HL-60 (cell line): ENCODE measurements around the gene SMCO4.

Experiments used
- DNase-seq, 2 experiments: peaks; one replicate each; pipeline ENCODE4 v3.0.0-alpha.2; 2010 to 2020; ENCODE audit warnings: low read depth in 1 of 2, low spot score in 1 of 2
- H3K27ac ChIP-seq: fragments of 250-450 bp; sonication (Bioruptor Pico); replicated peaks from 2 replicates; pipeline ENCODE4 v1.5.1; 2020; ENCODE audit warnings: mild to moderate bottlenecking, moderate library complexity
- H3K27me3 ChIP-seq: fragments of 250-450 bp; sonication (Bioruptor Pico); 2 replicates; pipeline ENCODE4 v1.5.1; 2021; ENCODE audit warnings: mild to moderate bottlenecking, moderate library complexity; ENCODE audit not compliant: insufficient read depth, poor library complexity, severe bottlenecking
- H3K4me3 ChIP-seq: replicated peaks from 2 replicates; pipeline ENCODE4 v1.5.1; 2011; ENCODE audit warnings: mild to moderate bottlenecking, control low read depth, low read length; ENCODE audit not compliant: insufficient read depth
- CTCF ChIP-seq: IDR thresholded peaks from one replicate; pipeline ENCODE4 v1.5.1; 2011; ENCODE audit warnings: low read length, control low read depth, inconsistent platforms; ENCODE audit not compliant: insufficient read depth
- GABPA ChIP-seq: IDR thresholded peaks from 2 replicates; pipeline ENCODE4 v1.6.1; 2012; ENCODE audit warnings: low read depth
- POLR2AphosphoS5 ChIP-seq: IDR thresholded peaks from 2 replicates; pipeline ENCODE4 v1.6.1; 2012; ENCODE audit warnings: low read depth
- REST ChIP-seq: IDR thresholded peaks from 2 replicates; pipeline ENCODE4 v1.6.1; 2012; ENCODE audit warnings: low read depth; ENCODE audit not compliant: insufficient replicate concordance
- SPI1 ChIP-seq: IDR thresholded peaks from 2 replicates; pipeline ENCODE4 v1.6.1; 2012; ENCODE audit warnings: low read depth, mild to moderate bottlenecking, borderline replicate concordance

The SMCO4 gene

GRCh38 chr11:93519179-93519578, 24.0 kb downstream of the SMCO4 start:
- DNase-seq = no peak
- H3K27ac ChIP-seq = no peak overlapping the region
- TF ChIP-seq GABPA = no peak
- no peak for TF ChIP-seq POLR2AphosphoS5
- TF ChIP-seq CTCF = no peak
- TF ChIP-seq REST = no peak
- TF ChIP-seq SPI1 = no peak

GRCh38 chr11:93518081-93518480, 25.1 kb downstream of the SMCO4 start:
- H3K27me3 ChIP-seq = no peaks in the 10 kb centered on the region
- no peak overlapping the region for H3K4me3 ChIP-seq
- no peak for DNase-seq
- TF ChIP-seq GABPA (no peak), REST (no peak), POLR2AphosphoS5 (no peak), SPI1 (no peak), CTCF (no peak)
- no peak overlapping the region for H3K27ac ChIP-seq

More at GRCh38 chr11:93519179-93519578, 24.0 kb downstream of the SMCO4 start:
- no peak overlapping the region for H3K4me3 ChIP-seq
- no peaks in the 10 kb centered on the region for H3K27me3 ChIP-seq

GRCh38 chr11:93517611-93518010, 25.6 kb downstream of the SMCO4 start:
- Histone ChIP-seq H3K4me3 (no peak overlapping the region), H3K27me3 (no peaks in the 10 kb centered on the region), H3K27ac (no peak overlapping the region)
- TF ChIP-seq REST (no peak), GABPA (no peak), SPI1 (no peak), CTCF (no peak), POLR2AphosphoS5 (no peak)
- DNase-seq = no peak
